GM12878 (cell line): ENCODE measurements around the gene XAB2. TPM values are rescaled to one million over a fixed set of nuclear protein-coding genes. Genes with fewer than 3 reads are reported as not detected.

Source experiments
- ATAC-seq: fragments of 200-7000 bp; cut with Tn5 transposase; 3 replicates; pipeline ENCODE4 v1.9.1; 2020; ENCODE audit warnings: mild to moderate bottlenecking, moderate library complexity
- BruUV-seq: library from RNA; stranded (reverse); fragments of 400-500 nt; replicated peaks from 2 replicates; lab custom pipeline; 2021; lab: Mats Ljungman, UMichigan
- CTCF ChIA-PET: fragments of 300-600 bp; sonication (Branson Sonifier 250); formaldehyde crosslinking; extraction: SDS; loops from one replicate; lab custom pipeline; 2021; ENCODE audit warnings: inconsistent platforms; lab: Yijun Ruan, JAX
- POLR2A ChIA-PET: fragments of 350-600 bp; formaldehyde crosslinking; extraction: SDS; loops from one replicate; lab custom pipeline; 2021; ENCODE audit warnings: inconsistent platforms; lab: Charles Lee
- RAD21 ChIA-PET: fragments of 300-600 bp; sonication (Branson Sonifier 250); formaldehyde crosslinking; loops from one replicate; lab custom pipeline; 2023; ENCODE audit warnings: antibody characterized with exemption; ENCODE audit not compliant: unreplicated experiment; lab: Charles Lee
- SMC1A ChIA-PET: fragments of 300-600 bp; sonication (Branson Sonifier 250); formaldehyde crosslinking; loops from one replicate; lab custom pipeline; 2023; ENCODE audit not compliant: unreplicated experiment, uncharacterized antibody; lab: Charles Lee
- DNase-seq: peaks from one replicate; pipeline ENCODE4 v3.0.0-alpha.2; 2011; ENCODE audit warnings: low read depth, low spot score
- FAIRE-seq: peaks from 3 replicates; lab custom pipeline; 2011; peaks lifted over from hg19 to GRCh38; lab: Jason Lieb, UNC
- H2AFZ ChIP-seq: 2 replicates; pipeline ENCODE4 v1.6.0; 2011; ENCODE audit warnings: low read depth, low read length, control low read depth; ENCODE audit not compliant: control insufficient read depth
- H3K27ac ChIP-seq: 2 replicates; pipeline ENCODE4 v1.5.1; 2011; ENCODE audit warnings: control low read depth; ENCODE audit not compliant: control insufficient read depth, insufficient read depth
- H3K27me3 ChIP-seq, 2 experiments: replicated peaks in 1 of 2; 2 replicates each; pipeline versions ENCODE4 v1.6.0 to v1.6.1; 2011; ENCODE audit warnings: low read length in 1 of 2; ENCODE audit not compliant: control insufficient read depth in 2 of 2, insufficient read depth in 2 of 2
- H3K36me3 ChIP-seq, 2 experiments: 2 replicates each; pipeline ENCODE4 v1.5.1; 2011; ENCODE audit warnings: low read length in 1 of 2; ENCODE audit not compliant: control insufficient read depth in 2 of 2, insufficient read depth in 2 of 2
- H3K4me1 ChIP-seq: 2 replicates; pipeline ENCODE4 v1.6.1; 2011; ENCODE audit warnings: mild to moderate bottlenecking, low read length, moderate library complexity, mixed read lengths; ENCODE audit not compliant: control insufficient read depth, insufficient read depth
- H3K4me2 ChIP-seq: 2 replicates; pipeline ENCODE4 v1.6.0; 2011; ENCODE audit warnings: control low read depth; ENCODE audit not compliant: control insufficient read depth, insufficient read depth
- H3K4me3 ChIP-seq: fragments of 200-600 bp; sonication (generic); 2 replicates; pipeline ENCODE4 v1.5.1; 2016
- H3K79me2 ChIP-seq: 2 replicates; pipeline ENCODE4 v1.6.0; 2011; ENCODE audit warnings: low read length; ENCODE audit not compliant: control insufficient read depth, insufficient read depth
- H3K9ac ChIP-seq: 2 replicates; pipeline ENCODE4 v1.8.0; 2011; ENCODE audit warnings: low read length, control low read depth, mixed read lengths; ENCODE audit not compliant: control insufficient read depth, insufficient read depth
- H3K9me3 ChIP-seq: replicated peaks from 3 replicates; pipeline ENCODE4 v1.5.1; 2011; ENCODE audit warnings: mild to moderate bottlenecking, low read length; ENCODE audit not compliant: control insufficient read depth, insufficient read depth
- H4K20me1 ChIP-seq: 2 replicates; pipeline ENCODE4 v1.6.0; 2011; ENCODE audit not compliant: control insufficient read depth, insufficient read depth
- BACH1 ChIP-seq: fragments of 450-650 bp; IDR thresholded peaks from 2 replicates; pipeline ENCODE4 v1.6.1; 2017; ENCODE audit warnings: mild to moderate bottlenecking, borderline replicate concordance
- EED ChIP-seq: sonication (generic); IDR thresholded peaks from 2 replicates; pipeline ENCODE4 v1.6.1; 2016; ENCODE audit warnings: antibody characterized with exemption, low read depth
- FOXM1 ChIP-seq: IDR thresholded peaks from 2 replicates; pipeline ENCODE4 v1.6.1; 2012; ENCODE audit warnings: low read depth, mild to moderate bottlenecking, inconsistent platforms, low read length, moderate library complexity
- GATAD2B ChIP-seq: fragments of 450-650 bp; conservative IDR thresholded peaks from 2 replicates; pipeline ENCODE4 v1.6.1; 2017; ENCODE audit warnings: low read depth, mild to moderate bottlenecking, moderate library complexity
- HDAC6 ChIP-seq: fragments of 200-600 bp; sonication (generic); IDR thresholded peaks from one replicate; pipeline ENCODE4 v1.8.0; 2017; ENCODE audit warnings: antibody characterized with exemption; ENCODE audit not compliant: unreplicated experiment
- MEF2A ChIP-seq: IDR thresholded peaks from 2 replicates; pipeline ENCODE4 v1.6.1; 2011; ENCODE audit warnings: low read depth, mild to moderate bottlenecking, low read length, moderate library complexity; ENCODE audit not compliant: insufficient read depth
- MTA2 ChIP-seq: fragments of 450-650 bp; IDR thresholded peaks from 2 replicates; pipeline ENCODE4 v1.6.1; 2016; ENCODE audit warnings: low read depth, mild to moderate bottlenecking, moderate library complexity
- NR2C1 ChIP-seq: fragments of 450-650 bp; IDR thresholded peaks from 2 replicates; pipeline ENCODE4 v1.6.1; 2017; ENCODE audit warnings: antibody characterized with exemption, mild to moderate bottlenecking, moderate library complexity
- PML ChIP-seq: IDR thresholded peaks from 2 replicates; pipeline ENCODE4 v1.6.1; 2012; ENCODE audit warnings: low read length, inconsistent platforms
- POLR2A ChIP-seq: IDR thresholded peaks from 2 replicates; pipeline ENCODE4 v1.6.1; 2011; ENCODE audit warnings: low read depth, mild to moderate bottlenecking, low read length
- POLR2AphosphoS2 ChIP-seq: IDR thresholded peaks from 2 replicates; pipeline ENCODE4 v1.6.1; 2011; ENCODE audit warnings: low read depth, mild to moderate bottlenecking, low read length, improper control_type of control experiment, moderate library complexity
- SMARCA5 ChIP-seq: fragments of 450-650 bp; IDR thresholded peaks from 2 replicates; pipeline ENCODE4 v1.6.1; 2017; ENCODE audit warnings: mild to moderate bottlenecking
- SREBF2 ChIP-seq: IDR thresholded peaks from 2 replicates; pipeline ENCODE4 v1.6.1; 2012; ENCODE audit warnings: mild to moderate bottlenecking, low read length
- ZBTB11 ChIP-seq: fragments of 450-650 bp; formaldehyde crosslinking; IDR thresholded peaks from 2 replicates; pipeline ENCODE4 v1.5.0; 2022; ENCODE audit warnings: mild to moderate bottlenecking, missing genetic modification characterization
- ZNF207 ChIP-seq: fragments of 450-650 bp; IDR thresholded peaks from 2 replicates; pipeline ENCODE4 v1.6.1; 2014; ENCODE audit warnings: antibody characterized with exemption, mild to moderate bottlenecking, borderline replicate concordance
- ZNF622 ChIP-seq: fragments of 450-650 bp; IDR thresholded peaks from 2 replicates; pipeline ENCODE4 v1.6.1; 2017; ENCODE audit warnings: mild to moderate bottlenecking, inconsistent platforms
- ZZZ3 ChIP-seq: IDR thresholded peaks from 2 replicates; pipeline ENCODE4 v1.6.1; 2011; ENCODE audit warnings: low read depth; ENCODE audit not compliant: control insufficient read depth, insufficient read length
- WGBS: methylation state at CpG from one replicate; pipeline ENCODE4 v1.1.6; 2016; ENCODE audit warnings: low lambda C conversion rate; ENCODE audit not compliant: insufficient replicate concordance, insufficient coverage; ENCODE audit errors: missing lambda C conversion rate; 5-methylcytosine and 5-hydroxymethylcytosine counted together
- in situ Hi-C: fragments of 300-500 bp; cut with MboI; formaldehyde crosslinking; loops from 9 replicates; pipeline ENCODE4 v1.14.3; 2018; ENCODE audit warnings: mixed read lengths
- intact Hi-C: fragments of 100-400 bp; cut with micrococcal nuclease; formaldehyde crosslinking; loops from one replicate; pipeline ENCODE4 v1.14.2; 2022; ENCODE audit not compliant: unreplicated experiment
- polyA plus RNA-seq, 11 experiments: library from polyadenylated mRNA; depleted of rRNA in 4 of 11; unstranded in 6 of 11; stranded (reverse) in 5 of 11; fragments of >200 nt; fragmentation: Nextera tagmentation in 4 of 11; fragmentation: Illumina TruSeq in 1 of 11; extraction: Ambion mirVana in 4 of 11; extraction: Trizol in 1 of 11; gene quantifications; 1 replicate in 1 of 11; 2 replicates in 10 of 11; pipeline versions ENCODE4 v1.2.1 to v1.2.3, GENCODE V29; 2011 to 2016; ENCODE audit warnings: inconsistent platforms in 2 of 11, missing spikeins in 2 of 11, low read depth in 1 of 11
- total RNA-seq, 4 experiments: library from RNA; depleted of rRNA in 3 of 4; stranded (reverse); fragments of >200 nt in 3 of 4; fragmentation: Illumina TruSeq in 1 of 4; extraction: Trizol in 1 of 4; gene quantifications; 2 replicates each; pipeline versions ENCODE4 v1.2.1 to v1.2.3, GENCODE V29; 2013 to 2021
- TF ChIP-seq, protein P1 (sequence below): IDR thresholded peaks from 2 replicates; pipeline ENCODE4 v1.6.1; 2011; ENCODE audit warnings: low read depth, low read length, improper control_type of control experiment, borderline replicate concordance
- TF ChIP-seq, protein P2 (sequence below): IDR thresholded peaks from 2 replicates; pipeline ENCODE4 v1.6.1; 2011; ENCODE audit warnings: low read depth, mild to moderate bottlenecking, low read length, moderate library complexity, borderline replicate concordance; ENCODE audit errors: extremely low read depth
- TF ChIP-seq, protein P3 (sequence below): IDR thresholded peaks from 2 replicates; pipeline ENCODE4 v1.6.1; 2012; ENCODE audit warnings: low read depth, low read length, improper control_type of control experiment

Gene XAB2
- total and polyA plus RNA-seq, 10 of the 15 experiments (the other 5 are each of a cell fraction or from before 2014, with no cell fraction given): 0.34 to 45.1 (median 18.8) TPM

GRCh38 chr19:7595466-7596133, 33.7 kb downstream of the XAB2 start, which contains the start of gene CAMSAP3:
Gene CAMSAP3 (plus strand): TSS chr19:7595863. CDS start chr19:7596003, 140 bp downstream.
- H3K27ac ChIP-seq: no peak within 1 kb of the TSS
- H3K4me3 ChIP-seq: peak within 1 kb of the TSS; percentile 77
- in situ Hi-C loops: no loop called here
- RAD21 ChIA-PET: no interaction called here
- SMC1A ChIA-PET: no interaction called here
- BruUV-seq: no TSS peak
- H3K4me1 ChIP-seq: no peaks in the 10 kb centered on the region; the same call in 1 of the 2 replicates
- peaks cover 0 to 2% of the 10 kb centered on the region in 2 experiments; a peak in 1 of 4 replicates for H3K27me3 ChIP-seq
- FAIRE-seq (no peak), DNase-seq (no peak), ATAC-seq (peak; percentile 66)
- no peaks in the 10 kb centered on the region for H4K20me1 ChIP-seq
- H2AFZ ChIP-seq: peak within 1 kb of the TSS; percentile 28
- no peak within 1 kb of the TSS for H3K9ac ChIP-seq
- CTCF ChIA-PET: interaction anchor here (1.7 to 4.7 kb wide), 3 partner anchors 27 to 241 kb away, joined by 4 to 30 read pairs (median 9); no protein-coding TSS in a partner anchor
- peak within 1 kb of the TSS; percentile 62 for H3K4me2 ChIP-seq
- no peaks in the 10 kb centered on the region for H3K9me3 ChIP-seq
- POLR2A ChIA-PET: interaction anchor here (1.3 kb wide), 1 partner anchor 10 kb away, joined by 3 read pairs; no protein-coding TSS in a partner anchor
- WGBS: 3% methylated on average over 48 of the region's 78 CpGs
- no peaks in the 10 kb centered on the region for H3K79me2 ChIP-seq
- intact Hi-C loops: no loop called here
- H3K36me3 ChIP-seq: no peaks in the 10 kb centered on the region
- TF ChIP-seq ZNF622: no peak
- TF ChIP-seq HDAC6: no peak
- TF ChIP-seq ZNF207: no peak
- TF ChIP-seq MTA2: no peak
- TF ChIP-seq FOXM1: no peak
- no peak for TF ChIP-seq MEF2A
- no peak for TF ChIP-seq NR2C1
- TF ChIP-seq GATAD2B: 0 out of 2 replicates have a peak, but pooled peaks have one; percentile 25
- TF ChIP-seq PML: no peak
- no peak for TF ChIP-seq SREBF2
- TF ChIP-seq EED: no peak
- TF ChIP-seq ZBTB11 (CRISPR knock-in tag): no peak
- TF ChIP-seq, protein P1, sequence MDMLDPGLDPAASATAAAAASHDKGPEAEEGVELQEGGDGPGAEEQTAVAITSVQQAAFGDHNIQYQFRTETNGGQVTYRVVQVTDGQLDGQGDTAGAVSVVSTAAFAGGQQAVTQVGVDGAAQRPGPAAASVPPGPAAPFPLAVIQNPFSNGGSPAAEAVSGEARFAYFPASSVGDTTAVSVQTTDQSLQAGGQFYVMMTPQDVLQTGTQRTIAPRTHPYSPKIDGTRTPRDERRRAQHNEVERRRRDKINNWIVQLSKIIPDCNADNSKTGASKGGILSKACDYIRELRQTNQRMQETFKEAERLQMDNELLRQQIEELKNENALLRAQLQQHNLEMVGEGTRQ: no peak
- TF ChIP-seq ZZZ3: no peak
- TF ChIP-seq POLR2AphosphoS2: no peak
- TF ChIP-seq BACH1: no peak
- TF ChIP-seq, protein P2, sequence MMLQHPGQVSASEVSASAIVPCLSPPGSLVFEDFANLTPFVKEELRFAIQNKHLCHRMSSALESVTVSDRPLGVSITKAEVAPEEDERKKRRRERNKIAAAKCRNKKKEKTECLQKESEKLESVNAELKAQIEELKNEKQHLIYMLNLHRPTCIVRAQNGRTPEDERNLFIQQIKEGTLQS: no peak
- TF ChIP-seq POLR2A: no peak
- TF ChIP-seq, protein P3, sequence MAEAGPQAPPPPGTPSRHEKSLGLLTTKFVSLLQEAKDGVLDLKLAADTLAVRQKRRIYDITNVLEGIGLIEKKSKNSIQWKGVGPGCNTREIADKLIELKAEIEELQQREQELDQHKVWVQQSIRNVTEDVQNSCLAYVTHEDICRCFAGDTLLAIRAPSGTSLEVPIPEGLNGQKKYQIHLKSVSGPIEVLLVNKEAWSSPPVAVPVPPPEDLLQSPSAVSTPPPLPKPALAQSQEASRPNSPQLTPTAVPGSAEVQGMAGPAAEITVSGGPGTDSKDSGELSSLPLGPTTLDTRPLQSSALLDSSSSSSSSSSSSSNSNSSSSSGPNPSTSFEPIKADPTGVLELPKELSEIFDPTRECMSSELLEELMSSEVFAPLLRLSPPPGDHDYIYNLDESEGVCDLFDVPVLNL: no peak
- TF ChIP-seq SMARCA5: peak; percentile 22; the same call in 1 of the 2 replicates
